ENCODE results near the gene RANBP9. TPM values are rescaled to one million over a fixed set of nuclear protein-coding genes. Genes with fewer than 3 reads are reported as not detected.

The RANBP9 gene
- total and polyA plus RNA-seq, 9 of the 15 experiments (the other 6 are each of a cell fraction or from before 2014, with no cell fraction given): 27.5 to 130 (median 61.5) TPM

GRCh38 chr6:13614126-13614925 lies 97.3 kb downstream of the RANBP9 start (continued):
- TF ChIP-seq E2F1 (CRISPR knock-in tag; IDR thresholded peaks at IDR 0.05) (0 out of 2 replicates have a peak, but pooled peaks have one; percentile 8), ZNF57 (CRISPR knock-in tag; IDR thresholded peaks at IDR 0.05) (no peak), ZNF707 (CRISPR knock-in tag; conservative IDR thresholded peaks at IDR 0.05) (no peak), WHSC1 (IDR thresholded peaks at IDR 0.05; ENCODE audit: low read length) (no peak), E2F5 (CRISPR knock-in tag; IDR thresholded peaks at IDR 0.05) (no peak), DNMT1 (IDR thresholded peaks at IDR 0.05) (no peak)

DNA sequence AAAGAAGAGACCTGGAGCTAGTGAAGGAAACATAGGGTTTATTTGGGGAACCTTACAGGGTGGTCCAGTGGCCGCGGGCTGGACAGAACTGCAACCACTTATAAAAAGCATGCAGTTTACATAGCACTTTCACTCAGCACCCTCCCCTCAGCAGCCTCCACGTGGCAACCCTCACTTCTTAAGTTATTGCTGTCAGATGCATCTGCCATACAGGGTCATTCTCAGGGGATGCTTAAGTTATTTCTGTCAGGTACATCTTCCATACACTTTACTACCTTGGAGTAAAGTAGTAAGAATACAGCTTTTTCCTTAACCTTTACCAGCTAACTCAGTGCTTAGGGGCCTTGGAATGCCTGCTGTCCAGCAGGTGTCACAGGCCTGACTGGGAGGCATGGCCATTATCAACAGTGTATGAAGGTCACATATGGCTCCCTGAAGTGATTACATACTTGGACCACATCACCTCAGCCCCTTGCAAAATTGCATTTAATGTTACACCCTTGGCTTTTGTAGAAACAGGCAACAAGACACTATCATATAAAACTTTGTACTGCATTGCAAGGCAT lies 98.5 kb downstream of the RANBP9 start:
- peak; percentile 48 for FAIRE-seq
- intact Hi-C loops (cut with micrococcal nuclease): no loop called here
- TF ChIP-seq GABPA (tag; conservative IDR thresholded peaks at IDR 0.05; ENCODE audit: low read depth): no peak
- no peak for TF ChIP-seq USF2 (CRISPR knock-in tag; IDR thresholded peaks at IDR 0.05)
- TF ChIP-seq CHD1 (IDR thresholded peaks at IDR 0.05; ENCODE audit: low read length): no peak
- TF ChIP-seq, protein P1, sequence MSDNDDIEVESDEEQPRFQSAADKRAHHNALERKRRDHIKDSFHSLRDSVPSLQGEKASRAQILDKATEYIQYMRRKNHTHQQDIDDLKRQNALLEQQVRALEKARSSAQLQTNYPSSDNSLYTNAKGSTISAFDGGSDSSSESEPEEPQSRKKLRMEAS (CRISPR knock-in tag; IDR thresholded peaks at IDR 0.05): peak; percentile 24; the same call in 1 of the 2 replicates
- no peak for TF ChIP-seq BRF2 (IDR thresholded peaks at IDR 0.05; ENCODE audit: borderline replicate concordance, insufficient read depth, insufficient read length)
- TF ChIP-seq GTF2E2 (tag; IDR thresholded peaks at IDR 0.05): no peak
- no peak for TF ChIP-seq KLF10 (CRISPR knock-in tag; IDR thresholded peaks at IDR 0.05)
- TF ChIP-seq, protein P2, sequence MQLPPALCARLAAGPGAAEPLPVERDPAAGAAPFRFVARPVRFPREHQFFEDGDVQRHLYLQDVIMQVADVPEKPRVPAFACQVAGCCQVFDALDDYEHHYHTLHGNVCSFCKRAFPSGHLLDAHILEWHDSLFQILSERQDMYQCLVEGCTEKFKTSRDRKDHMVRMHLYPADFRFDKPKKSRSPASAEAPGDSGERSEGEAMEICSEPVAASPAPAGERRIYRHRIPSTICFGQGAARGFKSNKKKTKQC (CRISPR knock-in tag; IDR thresholded peaks at IDR 0.05): no peak

More for the DNA sequence above, 98.5 kb downstream of the RANBP9 start:
- Histone ChIP-seq H3K4me2 (ENCODE audit: insufficient read depth, low read length) (peak overlapping the region; percentile 46; the same call in 1 of the 2 replicates), H3K4me1 (replicated peaks in 1 of 2; ENCODE audit: control insufficient read depth in 2 of 2, insufficient read depth in 2 of 2, low read length in 2 of 2) (peaks cover 11 to 25% of the 10 kb centered on the region in 2 experiments), H3K9me3 (replicated peaks; ENCODE audit: control insufficient read depth, insufficient read depth, low read depth, low read length) (no peaks in the 10 kb centered on the region), H4K20me1 (replicated peaks; ENCODE audit: control insufficient read depth, insufficient read depth, low read length) (0 out of 2 replicates have a peak, but pooled peaks cover 8% of the 10 kb centered on the region), H2AFZ (ENCODE audit: low read depth, low read length) (no peak overlapping the region), H3K27me3 (ENCODE audit: control insufficient read depth in 2 of 2, insufficient read depth in 2 of 2, low read length in 2 of 2) (no peaks in the 10 kb centered on the region), H3K27ac (ENCODE audit: extremely low read depth, low read depth, low read length) (no peak overlapping the region), H3K9me1 (ENCODE audit: control insufficient read depth, insufficient read depth, low read length) (no peaks in the 10 kb centered on the region), H3K9ac (ENCODE audit: insufficient read depth in 1 of 2, low read depth in 2 of 2, low read length in 2 of 2) (peak overlapping the region in 1 of 2 experiments; percentile 95; a peak in 2 of 4 replicates), H3K79me2 (ENCODE audit: control insufficient read depth, insufficient read depth, low read length) (peaks cover 49% of the 10 kb centered on the region), H3K4me3 (peak overlapping the region; percentile 80; the same call in 1 of the 2 replicates), H3K36me3 (ENCODE audit: control insufficient read depth, insufficient read depth, low read length) (peaks cover 24% of the 10 kb centered on the region)
- DNase-seq (ENCODE audit: extremely low read depth in 1 of 4, low spot score in 3 of 4) (peak in 1 of 4 experiments; percentile 44), ATAC-seq (peak; percentile 7; the same call in 1 of the 3 replicates)
- ChIA-PET POLR2A (interaction anchor here (1.1 to 4.9 kb wide), 3 partner anchors 18 to 151 kb away, joined by 3 to 31 read pairs (median 3); no protein-coding TSS in a partner anchor), CTCF (ENCODE audit: low intra/inter-chr PET ratio) (no interaction called here)
- in situ Hi-C loops (cut with MboI): no loop called here
- no TSS peak for BruUV-seq (replicated peaks)
- WGBS (ENCODE audit: insufficient coverage, low coverage, missing lambda C conversion rate): 64% methylated on average over 3 of the region's 3 CpGs

All from K562 (cell line).